Astrocyte (in vitro differentiated cells and primary cell): ENCODE results near the gene MPRIP. TPM values are rescaled to one million over a fixed set of nuclear protein-coding genes. Genes with fewer than 3 reads are reported as not detected.
A peak's percentile ranks its signal among the peaks of the same experiment; 100 is the strongest.

ENCODE experiments used
- DNase-seq: peaks from one replicate; pipeline ENCODE4 v3.0.0-alpha.2; 2010; ENCODE audit warnings: low read depth
- FAIRE-seq: peaks from 2 replicates; lab custom pipeline; 2011; peaks lifted over from hg19 to GRCh38; lab: Jason Lieb, UNC
- H2AFZ ChIP-seq: 2 replicates; pipeline ENCODE4 v1.6.0; 2012; ENCODE audit warnings: low read depth, low read length, inconsistent platforms
- H3K27ac ChIP-seq: 2 replicates; pipeline ENCODE4 v1.5.1; 2011; ENCODE audit warnings: low read depth, low read length, inconsistent platforms
- H3K27me3 ChIP-seq: 2 replicates; pipeline ENCODE4 v1.6.0; 2011; ENCODE audit warnings: low read length, inconsistent platforms; ENCODE audit not compliant: insufficient read depth
- H3K36me3 ChIP-seq: 2 replicates; pipeline ENCODE4 v1.5.1; 2011; ENCODE audit warnings: low read length, inconsistent platforms; ENCODE audit not compliant: insufficient read depth
- H3K4me1 ChIP-seq: 2 replicates; pipeline ENCODE4 v1.5.1; 2011; ENCODE audit warnings: low read length, inconsistent platforms; ENCODE audit not compliant: insufficient read depth
- H3K4me2 ChIP-seq: 2 replicates; pipeline ENCODE4 v1.6.0; 2012; ENCODE audit warnings: low read length, inconsistent platforms
- H3K4me3 ChIP-seq: 2 replicates; pipeline ENCODE4 v1.5.1; 2011; ENCODE audit warnings: low read depth, mild to moderate bottlenecking, low read length, inconsistent platforms; ENCODE audit not compliant: insufficient read depth
- H3K79me2 ChIP-seq: 2 replicates; pipeline ENCODE4 v1.6.0; 2012; ENCODE audit warnings: mild to moderate bottlenecking, low read length, inconsistent platforms; ENCODE audit not compliant: insufficient read depth
- H3K9ac ChIP-seq: 2 replicates; pipeline ENCODE4 v1.6.0; 2012; ENCODE audit warnings: mild to moderate bottlenecking, low read length, inconsistent platforms
- H3K9me3 ChIP-seq: 2 replicates; pipeline ENCODE4 v1.5.1; 2012; ENCODE audit warnings: low read depth, mild to moderate bottlenecking, low read length, inconsistent platforms; ENCODE audit not compliant: insufficient read depth
- H4K20me1 ChIP-seq: 2 replicates; pipeline ENCODE4 v1.6.0; 2012; ENCODE audit warnings: low read length, inconsistent platforms; ENCODE audit not compliant: insufficient read depth
- H3K27ac Mint-ChIP-seq: one replicate; pipeline ENCODE4 v1.8.0; 2021; ENCODE audit warnings: mild to moderate bottlenecking, mixed read lengths; ENCODE audit not compliant: unreplicated experiment
- H3K27me3 Mint-ChIP-seq: one replicate; pipeline ENCODE4 v1.8.0; 2021; ENCODE audit warnings: low read depth, mixed read lengths; ENCODE audit not compliant: unreplicated experiment
- H3K36me3 Mint-ChIP-seq: one replicate; pipeline ENCODE4 v1.8.0; 2021; ENCODE audit warnings: low read depth, mixed read lengths; ENCODE audit not compliant: unreplicated experiment
- H3K4me1 Mint-ChIP-seq: one replicate; pipeline ENCODE4 v1.8.0; 2021; ENCODE audit warnings: low read depth, mixed read lengths; ENCODE audit not compliant: unreplicated experiment
- H3K4me3 Mint-ChIP-seq: one replicate; pipeline ENCODE4 v1.8.0; 2021; ENCODE audit warnings: mild to moderate bottlenecking, moderate library complexity, mixed read lengths; ENCODE audit not compliant: unreplicated experiment
- H3K9me3 Mint-ChIP-seq: one replicate; pipeline ENCODE4 v1.8.0; 2021; ENCODE audit warnings: mild to moderate bottlenecking, mixed read lengths; ENCODE audit not compliant: unreplicated experiment
- CTCF ChIP-seq: IDR thresholded peaks from 2 replicates; pipeline ENCODE4 v1.5.1; 2011; ENCODE audit warnings: low read depth, mild to moderate bottlenecking, inconsistent platforms, low read length, moderate library complexity; ENCODE audit not compliant: insufficient read depth
- EZH2 ChIP-seq: IDR thresholded peaks from 2 replicates; pipeline ENCODE4 v1.6.1; 2012; ENCODE audit warnings: mild to moderate bottlenecking, low read length, inconsistent platforms; ENCODE audit not compliant: insufficient read depth
- total RNA-seq: library from RNA; stranded (reverse); gene quantifications from 2 replicates; pipeline ENCODE4 v1.2.1, GENCODE V29; 2021

Gene MPRIP
- total RNA-seq, 1 donor from 2014 or later, result 176 TPM

GRCh38 chr17:17186551-17187505 is 144.6 kb downstream of the MPRIP start:
- no peak overlapping the region for H3K27ac ChIP-seq

GRCh38 chr17:17188586-17188985 is 146.3 kb downstream of the MPRIP start:
- Mint-ChIP-seq H3K27ac (no peak overlapping the region), H3K9me3 (no peaks in the 10 kb centered on the region), H3K27me3 (no peaks in the 10 kb centered on the region), H3K4me1 (peaks cover 50% of the 10 kb centered on the region), H3K36me3 (peaks cover 12% of the 10 kb centered on the region), H3K4me3 (no peak overlapping the region)
- no peak for FAIRE-seq
- Histone ChIP-seq H3K27ac (no peak overlapping the region), H2AFZ (no peak overlapping the region), H3K4me3 (no peak overlapping the region), H3K79me2 (no peaks in the 10 kb centered on the region), H3K27me3 (no peaks in the 10 kb centered on the region), H3K9ac (no peak overlapping the region), H3K4me2 (no peak overlapping the region), H3K36me3 (peaks cover 16% of the 10 kb centered on the region), H3K9me3 (no peaks in the 10 kb centered on the region), H3K4me1 (peaks cover 31% of the 10 kb centered on the region), H4K20me1 (peaks cover 9% of the 10 kb centered on the region)
- TF ChIP-seq CTCF, result no peak
- DNase-seq, result no peak

More at GRCh38 chr17:17186551-17187505, 144.6 kb downstream of the MPRIP start:
- Histone ChIP-seq H3K4me1 (peaks cover 27% of the 10 kb centered on the region), H2AFZ (no peak overlapping the region), H3K9ac (no peak overlapping the region), H3K36me3 (peaks cover 30% of the 10 kb centered on the region), H3K4me3 (no peak overlapping the region), H3K79me2 (no peaks in the 10 kb centered on the region), H3K27me3 (no peaks in the 10 kb centered on the region), H3K4me2 (peak overlapping the region; percentile 7), H3K9me3 (no peaks in the 10 kb centered on the region), H4K20me1 (peaks cover 9% of the 10 kb centered on the region)
- FAIRE-seq (no peak), DNase-seq (peak; percentile 34)
- H3K36me3 Mint-ChIP-seq, result peaks cover 17% of the 10 kb centered on the region
- peaks cover 47% of the 10 kb centered on the region for H3K4me1 Mint-ChIP-seq
- no peak for TF ChIP-seq EZH2
- TF ChIP-seq CTCF, result no peak
- peak overlapping the region; percentile 14 for H3K27ac Mint-ChIP-seq
- no peak overlapping the region for H3K4me3 Mint-ChIP-seq
- H3K9me3 Mint-ChIP-seq, result no peaks in the 10 kb centered on the region
- no peaks in the 10 kb centered on the region for H3K27me3 Mint-ChIP-seq

- FAIRE-seq (no peak), DNase-seq (no peak)
- peaks cover 50% of the 10 kb centered on the region for H3K4me1 Mint-ChIP-seq
- no peak overlapping the region for H3K4me3 Mint-ChIP-seq
- Histone ChIP-seq H2AFZ (no peak overlapping the region), H3K9ac (no peak overlapping the region), H3K4me3 (no peak overlapping the region), H3K79me2 (no peaks in the 10 kb centered on the region), H3K27me3 (no peaks in the 10 kb centered on the region), H3K9me3 (no peaks in the 10 kb centered on the region), H3K4me2 (no peak overlapping the region), H3K36me3 (peaks cover 9% of the 10 kb centered on the region), H3K4me1 (peaks cover 31% of the 10 kb centered on the region), H4K20me1 (peaks cover 9% of the 10 kb centered on the region), H3K27ac (no peak overlapping the region)
- H3K27me3 Mint-ChIP-seq, result no peaks in the 10 kb centered on the region
- no peak for TF ChIP-seq CTCF
- TF ChIP-seq EZH2, result no peak
- H3K9me3 Mint-ChIP-seq, result no peaks in the 10 kb centered on the region
- H3K27ac Mint-ChIP-seq, result no peak overlapping the region
- peaks cover 9% of the 10 kb centered on the region for H3K36me3 Mint-ChIP-seq
Measured at GRCh38 chr17:17189559-17189958, 147.3 kb downstream of the MPRIP start.
